Endothelial cell of umbilical vein (primary cell): ENCODE results near the gene TCHP.

Experiments used
- CTCF ChIP-seq, 2 donors: IDR thresholded peaks; 1 replicate in 1 of 2; 2 replicates in 1 of 2; pipeline ENCODE4 v1.5.1; 2011; ENCODE audit warnings: low read length in 2 of 2, mild to moderate bottlenecking in 2 of 2, moderate library complexity in 2 of 2, control low read depth in 1 of 2, inconsistent platforms in 1 of 2, low read depth in 1 of 2; ENCODE audit not compliant: insufficient read depth in 1 of 2; ENCODE audit errors: extremely low read depth in 1 of 2
- EZH2 ChIP-seq: IDR thresholded peaks from 2 replicates; pipeline ENCODE4 v1.6.1; 2012; ENCODE audit warnings: borderline replicate concordance, low read depth, mild to moderate bottlenecking, moderate library complexity, low read length, inconsistent platforms; ENCODE audit not compliant: severe bottlenecking

DNA sequence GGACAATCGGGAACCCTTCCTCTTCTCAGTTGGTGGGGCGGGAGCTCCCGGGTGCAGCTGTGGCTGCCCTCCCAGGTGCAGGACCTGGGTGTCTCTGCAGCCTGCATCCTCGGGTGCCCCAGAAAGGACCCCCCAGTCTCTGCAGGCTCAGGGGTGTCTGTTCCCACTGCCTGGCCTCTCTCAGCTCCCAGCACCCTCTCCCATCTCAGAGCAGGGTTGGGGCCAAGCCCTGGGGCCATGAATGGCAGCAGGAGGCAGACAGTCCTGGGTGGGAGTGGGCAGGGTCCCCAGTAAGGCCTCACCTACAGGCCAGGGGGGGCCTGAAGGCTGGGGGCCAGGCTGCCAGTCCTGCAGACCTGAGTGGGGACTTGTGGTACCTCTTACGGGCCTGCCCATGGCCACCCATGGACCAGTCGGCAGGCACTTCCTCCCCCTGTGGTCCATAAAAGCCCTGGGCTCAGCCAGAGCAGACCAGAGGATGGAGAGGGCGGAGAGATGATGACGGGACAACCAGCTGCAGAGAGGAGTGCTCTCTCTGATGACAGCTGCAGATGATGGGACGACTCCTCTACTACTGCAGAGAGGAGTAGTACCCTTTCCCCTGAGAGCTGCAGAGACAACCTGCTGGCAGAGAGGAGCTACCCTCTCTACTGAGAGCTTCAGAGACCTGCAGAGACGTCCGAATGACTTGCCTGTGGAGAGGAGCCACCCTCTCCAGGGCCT is 26.6 kb downstream of the TCHP start:
- TF ChIP-seq EZH2, result no peak
- no peak for TF ChIP-seq CTCF (IDR thresholded peaks at IDR 0.05; ENCODE audit: extremely low read depth in 1 of 2, insufficient read depth in 1 of 2, low read depth in 1 of 2, low read length in 2 of 2)
